Stimulated activated CD4-positive, alpha-beta T cell treated with anti-CD3 and anti-CD28 coated beads, Interleukin-15, amount 100 ng/mL, for 1 hour (primary cell): ENCODE measurements around the gene TTC3.
"Not testable (repeated sequence)": the region's sequence is repeated elsewhere in the genome, so short reads cannot be mapped to it uniquely, and the experiment has no call there.

Experiments
- DNase-seq, 2 donors: peaks; one replicate each; pipeline ENCODE4 v3.0.0-alpha.2; 2020; ENCODE audit warnings: low read depth in 1 of 2, low spot score in 1 of 2

Gene TTC3

DNA sequence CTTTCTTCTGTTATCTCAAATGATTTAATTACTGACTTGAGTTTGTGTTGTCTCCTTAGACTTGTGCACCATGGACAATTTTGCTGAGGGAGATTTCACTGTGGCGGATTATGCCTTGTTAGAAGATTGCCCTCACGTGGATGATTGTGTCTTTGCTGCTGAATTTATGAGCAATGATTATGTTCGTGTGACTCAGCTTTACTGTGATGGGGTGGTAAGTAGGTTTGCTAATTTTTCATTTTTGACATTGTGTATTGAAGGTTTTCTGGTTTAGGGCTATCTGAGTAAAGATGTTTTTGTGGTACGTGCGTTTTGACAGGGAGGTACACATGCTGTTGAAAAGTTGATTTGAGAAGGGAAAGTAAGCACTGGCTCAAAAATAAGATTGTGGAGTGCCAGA lies 14.1 kb downstream of the TTC3 start:
- no peak for DNase-seq

GRCh38 chr21:37088186-37088735 lies 15.2 kb downstream of the TTC3 start:
- DNase-seq, result no peak

DNA sequence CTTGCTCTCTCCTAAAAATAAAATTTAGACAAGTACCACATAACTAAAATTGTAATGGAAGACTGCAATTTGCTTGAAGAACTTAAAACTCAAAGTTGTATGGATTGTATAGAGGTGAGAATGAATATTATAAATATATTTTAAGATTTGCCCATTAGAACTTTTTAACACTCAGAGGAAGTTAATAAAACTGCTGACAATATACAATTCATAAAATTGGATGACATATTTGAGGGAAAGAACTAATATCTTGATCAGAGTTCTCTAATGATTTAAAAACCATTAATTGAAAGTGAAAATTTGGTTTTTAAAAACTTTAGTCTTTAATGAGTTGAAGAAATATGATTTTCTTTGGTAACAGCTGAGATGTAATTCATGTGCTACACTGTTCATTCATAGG lies 20.9 kb downstream of the TTC3 start:
- no peak for DNase-seq

DNA sequence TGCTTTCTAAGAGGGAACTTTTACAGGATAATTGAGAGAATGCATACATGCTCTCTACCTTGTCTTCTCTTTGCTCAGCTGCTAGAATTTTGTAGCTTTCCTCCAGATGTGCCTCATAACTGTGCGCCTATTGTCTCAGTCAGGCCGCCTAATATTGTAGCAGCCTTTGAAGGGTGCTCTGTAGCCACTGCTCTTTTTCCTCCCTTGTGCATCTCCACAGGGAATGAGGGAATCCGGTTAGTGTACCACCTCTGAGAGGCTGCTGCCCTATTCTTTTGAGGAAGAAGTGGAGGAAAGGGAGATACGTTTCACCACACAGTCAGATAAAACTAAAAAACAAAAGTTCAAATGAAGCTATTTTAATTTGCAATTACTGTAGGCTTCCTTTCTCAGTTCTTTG lies 22.8 kb downstream of the TTC3 start:
- DNase-seq, result no peak

DNA sequence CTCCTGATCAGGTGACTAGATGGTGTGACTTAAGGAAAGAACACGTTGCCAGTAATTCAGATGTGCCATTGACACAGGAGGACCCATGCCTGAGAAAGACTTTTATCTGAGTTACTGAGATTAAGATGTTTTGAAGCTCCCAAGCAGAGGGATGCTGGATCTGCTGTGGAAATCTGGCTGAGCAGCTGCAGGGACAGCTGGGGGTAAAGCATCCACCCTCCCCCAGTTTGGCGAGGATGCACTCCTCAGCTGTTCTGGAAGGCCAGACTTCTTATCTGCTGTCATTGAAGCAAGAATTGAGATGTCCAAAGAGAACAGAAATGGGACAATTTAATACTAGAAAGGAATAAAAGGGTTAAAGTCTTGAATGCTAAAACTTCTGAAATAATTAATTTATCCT lies 25.7 kb downstream of the TTC3 start:
- no peak for DNase-seq

- no peak for DNase-seq
Measured at GRCh38 chr21:37100316-37100715, 27.3 kb downstream of the TTC3 start.

DNA sequence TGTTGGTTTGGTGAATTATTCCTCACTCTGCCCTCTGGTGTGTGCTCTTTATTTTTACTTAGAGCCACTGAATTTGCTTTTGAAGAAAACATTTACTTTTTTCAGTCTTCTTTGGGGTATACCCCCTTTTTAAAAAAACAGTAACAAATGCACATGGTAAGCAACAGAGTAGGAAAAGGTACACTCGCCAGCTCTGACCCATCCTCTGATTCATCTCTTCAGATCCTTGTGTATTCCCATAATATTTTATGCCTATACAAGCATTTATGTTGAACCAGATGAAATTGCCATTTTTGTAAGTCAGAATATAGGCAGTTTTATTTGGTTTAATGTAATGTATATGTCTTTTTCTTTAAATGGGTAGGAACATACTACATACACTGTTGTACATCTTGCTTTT lies 28.3 kb downstream of the TTC3 start:
- DNase-seq, result no peak

DNA sequence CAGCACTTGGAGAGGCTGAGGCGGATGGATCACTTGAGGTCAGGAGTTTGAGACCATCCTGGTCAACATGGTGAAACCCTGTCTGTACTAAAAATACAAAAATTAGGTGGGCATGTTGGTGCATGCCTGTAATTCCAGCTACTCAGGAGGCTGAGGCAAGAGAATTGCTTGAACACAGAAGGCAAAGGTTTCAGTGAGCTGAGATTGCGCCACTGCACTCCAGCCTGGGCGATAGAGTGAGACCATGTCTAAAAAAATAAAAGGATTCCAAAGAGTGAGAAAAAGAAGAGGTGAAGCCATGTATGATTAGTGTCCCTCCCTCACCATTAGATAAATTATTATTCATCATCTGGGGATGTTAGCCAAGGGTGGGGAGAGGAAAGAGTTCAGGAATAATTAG lies 29.7 kb downstream of the TTC3 start:
- DNase-seq, result not testable (repeated sequence)

DNA sequence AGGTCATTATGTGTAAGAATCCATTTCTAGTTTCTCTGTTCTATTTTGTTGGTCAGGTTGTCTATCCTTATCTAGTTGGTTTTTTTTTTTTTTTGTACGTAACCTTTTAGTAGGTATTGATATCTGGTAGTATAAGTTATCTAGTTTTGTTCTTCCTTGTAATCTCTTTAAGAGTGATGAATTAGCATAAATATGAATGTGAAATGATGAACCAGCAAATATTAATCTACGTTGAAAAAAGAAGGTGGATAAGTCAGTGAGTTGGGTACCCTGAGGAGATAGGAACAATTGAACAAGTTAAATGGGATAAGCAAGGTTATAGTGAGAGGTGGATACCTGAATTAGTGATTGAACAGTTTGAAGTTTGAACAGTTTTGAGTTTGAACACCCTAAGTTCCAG lies 33.9 kb downstream of the TTC3 start:
- no peak for DNase-seq

GRCh38 chr21:37111029-37111428 lies 38.0 kb downstream of the TTC3 start:
- not testable (repeated sequence) for DNase-seq

- not testable (repeated sequence) for DNase-seq
Measured at GRCh38 chr21:37114301-37114700, 41.2 kb downstream of the TTC3 start.

- not testable (repeated sequence) for DNase-seq
Measured at GRCh38 chr21:37116459-37116858, 43.4 kb downstream of the TTC3 start.

GRCh38 chr21:37117204-37117603 lies 44.1 kb downstream of the TTC3 start:
- no peak for DNase-seq

DNA sequence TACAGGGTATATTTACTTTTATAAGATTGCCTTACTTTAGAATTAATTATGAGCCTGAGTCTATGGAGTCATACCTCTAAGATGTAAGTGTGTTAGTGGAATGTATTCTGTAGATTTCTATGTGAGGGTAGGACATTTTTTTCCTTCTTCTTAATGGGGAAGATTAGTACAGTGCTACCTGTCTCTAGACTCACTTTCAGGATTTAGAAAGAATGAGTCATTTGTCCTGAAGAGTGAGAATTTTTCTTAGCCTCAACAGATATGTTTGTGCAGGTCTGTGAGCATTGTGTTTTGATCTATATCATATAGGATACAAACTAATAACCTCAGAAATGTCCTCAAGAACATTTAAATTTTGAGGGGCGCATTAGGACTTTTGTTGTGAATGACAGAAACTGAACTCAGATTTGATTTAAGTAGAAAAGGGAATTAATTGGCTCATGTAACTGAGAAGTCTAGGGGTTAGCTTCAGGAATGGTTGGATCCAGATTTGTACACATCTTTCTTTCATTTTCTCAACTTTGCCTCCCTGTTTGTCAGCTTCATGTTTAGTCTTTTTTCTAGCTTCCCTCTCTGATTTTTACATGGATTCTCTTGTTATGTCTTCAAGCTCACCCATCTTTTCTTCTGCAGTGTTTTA lies 45.3 kb downstream of the TTC3 start:
- DNase-seq, result no peak

DNA sequence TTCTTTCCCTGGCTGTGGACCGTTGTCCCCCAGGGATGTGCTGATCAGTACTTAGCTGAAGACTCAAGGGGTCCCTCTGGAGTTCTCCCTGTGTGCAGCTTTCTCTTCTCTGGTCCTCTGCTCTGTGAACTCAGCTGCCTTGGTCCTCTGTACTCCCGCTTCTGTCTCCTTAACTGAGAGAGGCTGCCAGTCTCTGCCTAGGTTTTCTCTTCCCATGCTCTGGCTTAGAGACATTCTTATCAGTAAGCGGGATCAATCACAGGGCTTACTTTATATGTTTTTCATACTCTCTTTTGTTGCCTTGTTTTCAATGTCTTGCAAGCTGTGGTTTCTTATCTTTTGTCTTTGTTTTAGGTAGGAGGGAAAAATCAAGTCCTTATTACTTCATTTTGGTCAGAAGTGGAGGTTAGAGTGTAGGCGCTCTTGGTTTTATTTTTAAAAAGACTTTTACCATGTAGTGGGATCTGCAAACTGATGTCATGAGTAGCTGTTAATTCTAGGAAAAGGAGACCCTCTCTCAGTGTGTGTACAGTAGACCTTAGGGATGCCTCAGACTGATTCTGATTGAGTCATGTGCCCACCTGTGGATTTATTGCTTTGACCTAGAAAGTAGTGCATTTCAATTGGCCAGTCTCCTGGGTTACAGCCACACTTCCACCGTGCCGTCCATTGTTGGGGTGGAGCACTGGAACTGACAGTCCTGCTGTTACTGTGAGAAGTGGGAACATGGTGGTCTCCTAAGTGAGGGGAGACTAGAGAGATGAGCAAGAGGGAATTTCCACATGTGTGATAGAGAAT lies 46.6 kb downstream of the TTC3 start:
- DNase-seq, result no peak

DNA sequence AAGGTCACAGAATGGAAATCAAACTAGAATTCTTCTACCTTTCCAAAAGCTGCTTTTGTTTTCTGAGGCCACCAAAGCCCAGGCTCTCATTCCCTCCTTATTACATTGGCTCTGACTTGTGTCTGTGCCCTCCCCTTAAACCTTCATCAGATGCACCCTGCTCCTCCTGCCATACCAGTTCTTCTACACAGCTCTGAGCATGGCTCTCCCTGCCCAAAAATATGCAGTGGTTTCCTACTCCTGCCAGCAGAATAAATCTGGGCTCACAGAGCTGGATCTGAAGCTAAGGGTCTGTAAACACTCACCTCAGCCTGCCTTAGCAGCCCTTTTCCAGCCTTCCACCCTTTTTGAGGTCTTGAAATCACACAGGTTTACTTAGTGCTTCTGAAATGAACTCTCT lies 55.0 kb downstream of the TTC3 start:
- no peak for DNase-seq

- no peak for DNase-seq
Measured at GRCh38 chr21:37130971-37131370, 57.9 kb downstream of the TTC3 start.

GRCh38 chr21:37136261-37136660 lies 63.2 kb downstream of the TTC3 start:
- DNase-seq, result no peak

DNA sequence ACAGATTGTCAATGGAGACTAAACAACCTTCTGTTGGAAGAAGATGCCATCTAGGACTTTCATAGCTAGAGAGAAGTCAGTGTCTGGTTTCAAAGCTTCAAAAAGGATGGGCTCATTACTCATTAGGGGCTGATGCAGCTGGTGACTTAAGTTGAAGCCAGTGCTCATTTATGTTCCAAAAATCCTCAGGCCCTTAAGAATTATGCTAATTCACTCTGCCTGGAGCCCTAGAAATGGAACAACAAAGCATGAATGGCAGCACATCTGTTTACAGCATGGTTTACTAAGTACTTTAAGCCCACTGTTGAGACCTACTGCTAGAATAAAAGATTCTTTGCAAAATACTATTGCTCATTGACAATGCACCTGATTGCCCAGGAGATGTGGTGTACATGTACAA lies 63.7 kb downstream of the TTC3 start:
- DNase-seq, result no peak

GRCh38 chr21:37139154-37139553 lies 66.1 kb downstream of the TTC3 start:
- DNase-seq, result no peak

GRCh38 chr21:37139902-37140301 lies 66.8 kb downstream of the TTC3 start:
- no peak for DNase-seq

DNA sequence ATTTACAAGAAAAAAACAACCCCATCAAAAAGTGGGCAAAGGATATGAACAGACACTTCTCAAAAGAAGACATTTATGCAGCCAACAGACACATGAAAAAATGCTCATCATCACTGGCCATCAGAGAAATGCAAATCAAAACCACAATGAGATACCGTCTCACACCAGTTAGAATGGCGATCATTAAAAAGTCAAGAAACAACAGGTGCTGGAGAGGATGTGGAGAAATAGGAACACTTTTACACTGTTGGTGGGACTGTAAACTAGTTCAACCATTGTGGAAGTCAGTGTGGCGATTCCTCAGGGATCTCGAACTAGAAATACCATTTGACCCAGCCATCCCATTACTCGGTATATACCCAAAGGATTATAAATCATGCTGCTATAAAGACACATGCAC lies 70.3 kb downstream of the TTC3 start:
- DNase-seq, result not testable (repeated sequence)
